Panc1 (cell line): ENCODE results near the gene DOCK8. TPM values are rescaled to one million over a fixed set of nuclear protein-coding genes. Genes with fewer than 3 reads are reported as not detected.

Source experiments
- ATAC-seq: fragments of 200-7000 bp; cut with Tn5 transposase; 2 replicates; pipeline ENCODE4 v1.9.1; 2020; ENCODE audit warnings: mild to moderate bottlenecking, moderate library complexity
- BruUV-seq: library from RNA; stranded (reverse); fragments of 400-500 nt; replicated peaks from 2 replicates; lab custom pipeline; 2021; lab: Mats Ljungman, UMichigan
- CTCF ChIA-PET: fragments of 300-600 bp; sonication (Branson Sonifier 250); formaldehyde crosslinking; loops from one replicate; lab custom pipeline; 2022; ENCODE audit warnings: antibody characterized with exemption; lab: Charles Lee
- POLR2A ChIA-PET: fragments of 300-600 bp; sonication (Branson Sonifier 250); formaldehyde crosslinking; loops from one replicate; lab custom pipeline; 2022; ENCODE audit warnings: antibody characterized with exemption; lab: Charles Lee
- DNase-seq: peaks from one replicate; pipeline ENCODE4 v3.0.0-alpha.2; 2010; ENCODE audit warnings: low read depth, low spot score
- H3K27ac ChIP-seq: 2 replicates; pipeline ENCODE4 v1.5.1; 2011; ENCODE audit warnings: mild to moderate bottlenecking, low read length, inconsistent platforms
- H3K27me3 ChIP-seq: fragments of 200-500 bp; sonication (Bioruptor generic); 2 replicates; pipeline ENCODE4 v1.6.0; 2014; ENCODE audit warnings: low read length, inconsistent platforms; ENCODE audit not compliant: control insufficient read depth, insufficient read depth
- H3K36me3 ChIP-seq: fragments of 200-500 bp; sonication (Bioruptor generic); 2 replicates; pipeline ENCODE4 v1.5.1; 2014; ENCODE audit warnings: inconsistent platforms, mild to moderate bottlenecking, low read length, moderate library complexity; ENCODE audit not compliant: control insufficient read depth, insufficient read depth
- H3K4me1 ChIP-seq: 2 replicates; pipeline ENCODE4 v1.5.1; 2011; ENCODE audit warnings: inconsistent platforms, mild to moderate bottlenecking, low read length, moderate library complexity; ENCODE audit not compliant: control insufficient read depth, insufficient read depth
- H3K4me3 ChIP-seq, 2 experiments: 2 replicates each; pipeline ENCODE4 v1.5.1; 2011 to 2012; ENCODE audit warnings: low read depth in 2 of 2, low read length in 2 of 2, mild to moderate bottlenecking in 2 of 2, inconsistent platforms in 1 of 2, moderate library complexity in 1 of 2
- H3K9me3 ChIP-seq: fragments of 200-500 bp; sonication (Bioruptor generic); 2 replicates; pipeline ENCODE4 v1.5.1; 2014; ENCODE audit warnings: low read depth, mild to moderate bottlenecking, inconsistent platforms, low read length, moderate library complexity; ENCODE audit not compliant: control insufficient read depth, insufficient read depth
- POLR2AphosphoS5 ChIP-seq: IDR thresholded peaks from 2 replicates; pipeline ENCODE4 v1.6.1; 2012; ENCODE audit warnings: mild to moderate bottlenecking, low read depth, low read length, moderate library complexity
- REST ChIP-seq, 2 experiments: IDR thresholded peaks; 2 replicates each; pipeline ENCODE4 v1.6.1; 2011 to 2012; ENCODE audit warnings: low read depth in 2 of 2, control low read depth in 1 of 2, low read length in 1 of 2, mild to moderate bottlenecking in 1 of 2, moderate library complexity in 1 of 2; ENCODE audit not compliant: insufficient read depth in 1 of 2
- SIN3A ChIP-seq: IDR thresholded peaks from 2 replicates; pipeline ENCODE4 v1.6.1; 2012; ENCODE audit warnings: low read depth, mild to moderate bottlenecking, low read length, moderate library complexity, borderline replicate concordance; ENCODE audit not compliant: insufficient read depth
- TCF7L2 ChIP-seq: IDR thresholded peaks from 2 replicates; pipeline ENCODE4 v1.6.1; 2011; ENCODE audit warnings: mild to moderate bottlenecking, low read depth, low read length, inconsistent platforms
- in situ Hi-C: cut with HindIII; loops from 2 replicates; pipeline ENCODE4 v1.10.0; 2016; ENCODE audit warnings: low sequenced_read_pairs, low pct_unique_long_range_greater_than_20kb
- intact Hi-C: fragments of 100-400 bp; cut with micrococcal nuclease; formaldehyde crosslinking; loops from one replicate; pipeline ENCODE4 v1.10.0; 2022; ENCODE audit not compliant: unreplicated experiment
- total RNA-seq: library from RNA; stranded (reverse); gene quantifications from one replicate; pipeline ENCODE4 v1.2.1, GENCODE V29; 2021; ENCODE audit not compliant: unreplicated experiment
- TF ChIP-seq, protein P1 (sequence below): fragments of 450-650 bp; IDR thresholded peaks from 2 replicates; pipeline ENCODE4 v1.5.1; 2017; ENCODE audit warnings: mild to moderate bottlenecking

DOCK8 gene
- total RNA-seq, 1 experiment from 2014 or later: 1.4 TPM

DNA sequence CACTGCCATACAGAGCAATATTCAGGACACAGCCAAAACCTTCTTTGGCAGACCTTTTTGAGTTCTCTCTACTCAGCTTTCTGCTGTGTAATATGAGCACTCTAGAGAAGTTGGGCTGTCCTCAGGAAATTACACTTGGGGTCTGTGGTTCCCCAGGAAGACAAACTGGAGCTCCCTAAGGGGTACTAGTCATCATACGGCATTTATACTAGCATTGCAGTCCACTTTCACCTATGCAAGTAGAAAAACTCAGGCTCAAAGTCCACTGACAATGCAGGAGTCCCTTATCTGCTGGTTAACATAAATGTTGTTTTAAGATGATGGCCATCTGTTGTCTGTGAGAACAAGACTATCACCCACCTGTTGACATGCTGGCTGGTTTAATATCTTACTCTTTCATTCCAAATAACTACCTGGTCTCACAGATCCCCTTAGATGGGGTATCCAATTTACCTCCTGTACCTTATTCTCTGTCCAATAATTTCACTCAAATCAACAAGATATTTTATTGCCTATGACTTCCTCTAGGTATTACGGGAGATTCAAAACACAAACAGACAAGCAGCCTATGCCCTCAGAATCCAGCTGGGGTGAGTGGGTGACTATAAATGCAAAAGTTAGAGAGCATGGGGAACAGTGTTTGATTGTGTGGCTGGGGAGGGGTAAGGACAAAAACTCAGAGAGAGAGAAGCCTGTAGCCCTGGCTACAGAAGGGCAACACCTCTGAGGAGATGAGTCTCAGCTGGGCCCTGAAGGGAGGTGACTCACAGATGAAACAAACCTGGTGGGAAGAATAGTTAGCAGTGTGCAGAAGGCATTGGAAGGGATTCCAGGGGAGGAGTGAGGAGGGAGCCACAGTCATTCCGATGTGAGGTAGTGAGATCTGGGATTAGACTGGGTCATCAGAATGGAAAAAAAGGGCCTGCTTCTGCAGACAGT, 10.2 kb downstream of the DOCK8 start:
- CTCF ChIA-PET: no interaction called here
- no peak for TF ChIP-seq REST (IDR thresholded peaks at IDR 0.05; ENCODE audit: insufficient read depth in 1 of 2, low read depth in 2 of 2, low read length in 1 of 2)
- TF ChIP-seq, protein P1, sequence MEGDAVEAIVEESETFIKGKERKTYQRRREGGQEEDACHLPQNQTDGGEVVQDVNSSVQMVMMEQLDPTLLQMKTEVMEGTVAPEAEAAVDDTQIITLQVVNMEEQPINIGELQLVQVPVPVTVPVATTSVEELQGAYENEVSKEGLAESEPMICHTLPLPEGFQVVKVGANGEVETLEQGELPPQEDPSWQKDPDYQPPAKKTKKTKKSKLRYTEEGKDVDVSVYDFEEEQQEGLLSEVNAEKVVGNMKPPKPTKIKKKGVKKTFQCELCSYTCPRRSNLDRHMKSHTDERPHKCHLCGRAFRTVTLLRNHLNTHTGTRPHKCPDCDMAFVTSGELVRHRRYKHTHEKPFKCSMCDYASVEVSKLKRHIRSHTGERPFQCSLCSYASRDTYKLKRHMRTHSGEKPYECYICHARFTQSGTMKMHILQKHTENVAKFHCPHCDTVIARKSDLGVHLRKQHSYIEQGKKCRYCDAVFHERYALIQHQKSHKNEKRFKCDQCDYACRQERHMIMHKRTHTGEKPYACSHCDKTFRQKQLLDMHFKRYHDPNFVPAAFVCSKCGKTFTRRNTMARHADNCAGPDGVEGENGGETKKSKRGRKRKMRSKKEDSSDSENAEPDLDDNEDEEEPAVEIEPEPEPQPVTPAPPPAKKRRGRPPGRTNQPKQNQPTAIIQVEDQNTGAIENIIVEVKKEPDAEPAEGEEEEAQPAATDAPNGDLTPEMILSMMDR: no peak
- TF ChIP-seq TCF7L2: no peak
- TF ChIP-seq SIN3A: no peak
- no peak for TF ChIP-seq POLR2AphosphoS5
- Histone ChIP-seq H3K4me3 (no peak overlapping the region), H3K36me3 (no peaks in the 10 kb centered on the region), H3K27me3 (no peaks in the 10 kb centered on the region), H3K9me3 (no peaks in the 10 kb centered on the region), H3K4me1 (no peaks in the 10 kb centered on the region), H3K27ac (no peak overlapping the region)
- intact Hi-C loops: no loop called here
- DNase-seq (no peak), ATAC-seq (no peak)
- BruUV-seq: no TSS peak
- in situ Hi-C loops: no loop called here
- POLR2A ChIA-PET: no interaction called here

DNA sequence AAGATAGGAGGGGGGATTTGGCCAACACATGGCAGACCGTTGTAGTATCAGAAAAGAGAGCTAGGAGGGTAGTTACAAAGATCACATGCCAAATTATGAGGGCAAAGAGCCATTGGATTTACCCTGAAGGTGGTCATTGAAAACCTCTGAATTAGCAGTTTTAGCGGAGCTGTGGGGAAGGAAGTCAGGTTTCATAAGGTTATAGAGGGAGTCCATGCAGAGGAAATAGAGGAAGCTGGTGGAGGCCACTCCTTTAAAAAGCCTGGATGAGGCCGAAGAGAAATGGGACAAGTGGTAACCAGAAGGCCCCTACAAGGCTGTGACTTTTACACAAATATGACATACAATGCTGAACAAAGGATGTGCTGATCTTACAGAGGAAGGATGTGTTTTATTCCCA, 13.2 kb downstream of the DOCK8 start:
- Histone ChIP-seq H3K4me1 (no peaks in the 10 kb centered on the region), H3K27ac (no peak overlapping the region), H3K27me3 (no peaks in the 10 kb centered on the region), H3K4me3 (no peak overlapping the region), H3K9me3 (no peaks in the 10 kb centered on the region), H3K36me3 (no peaks in the 10 kb centered on the region)
- CTCF ChIA-PET: no interaction called here
- DNase-seq: no peak
- no peak for ATAC-seq
- intact Hi-C loops: no loop called here
- POLR2A ChIA-PET: no interaction called here
- in situ Hi-C loops: no loop called here
- BruUV-seq: no TSS peak
- TF ChIP-seq SIN3A (no peak), REST (IDR thresholded peaks at IDR 0.05; ENCODE audit: insufficient read depth in 1 of 2, low read depth in 2 of 2, low read length in 1 of 2) (no peak), POLR2AphosphoS5 (no peak), TCF7L2 (no peak)
- TF ChIP-seq, protein P1: no peak
